Pancreas (tissue), 10 donors: ENCODE measurements around the gene NGLY1. TPM values are rescaled to one million over a fixed set of nuclear protein-coding genes. Genes with fewer than 3 reads are reported as not detected.

Source experiments
- ATAC-seq, 4 donors: fragments of 200-7000 bp; cut with Tn5 transposase; one replicate each; pipeline versions ENCODE4 v1.8.0 to v1.9.1; 2020; ENCODE audit warnings: mild to moderate bottlenecking in 4 of 4, moderate library complexity in 4 of 4
- DNase-seq, 6 donors: peaks; one replicate each; pipeline ENCODE4 v3.0.0-alpha.2; 2020
- FAIRE-seq: peaks from 2 replicates; lab custom pipeline; 2012; peaks lifted over from hg19 to GRCh38; lab: Jason Lieb, UNC
- H3K27ac ChIP-seq, 4 donors: fragments of 200-600 bp; sonication (generic); 1 replicate in 3 of 4; 2 replicates in 1 of 4; pipeline versions ENCODE4 v1.5.0 to v1.8.0; 2020
- H3K27me3 ChIP-seq, 4 donors: fragments of 200-600 bp; one replicate each; pipeline ENCODE4 v1.8.0; 2021
- H3K36me3 ChIP-seq, 3 donors: fragments of 200-600 bp; sonication (generic) in 1 of 3; one replicate each; pipeline versions ENCODE4 v1.5.0 to v1.8.0; 2020 to 2021
- H3K4me1 ChIP-seq, 3 donors: fragments of 200-600 bp; one replicate each; pipeline ENCODE4 v1.8.0; 2021
- H3K4me3 ChIP-seq, 4 donors: fragments of 200-600 bp; sonication (generic) in 2 of 4; one replicate each; pipeline versions ENCODE4 v1.5.0 to v1.8.0; 2020 to 2021
- H3K9me3 ChIP-seq, 4 donors: fragments of 200-600 bp; one replicate each; pipeline ENCODE4 v1.8.0; 2021
- WGBS, 2 donors: extraction: QIAGEN DNeasy Blood & Tissue Kit; methylation state at CpG; one replicate each; pipeline ENCODE4 v1.1.7; 2013; 5-methylcytosine and 5-hydroxymethylcytosine counted together
- intact Hi-C, 3 donors: fragments of 100-400 bp; cut with DNase I; formaldehyde crosslinking; loops; one replicate each; pipeline versions ENCODE4 v1.11.1 to v1.14.2; 2022
- polyA plus RNA-seq, 2 donors: library from polyadenylated mRNA; stranded (reverse); fragments of 200-250 nt; gene quantifications; one replicate each; pipeline ENCODE4 v1.2.3, GENCODE V29; 2013
- total RNA-seq, 6 donors: library from RNA; stranded (reverse); fragmentation: NEBNext Ultra II Directional in 4 of 6; extraction: Animal tissue kit (Norgen Biotek cat#: 25700) in 4 of 6; gene quantifications; one replicate each; pipeline versions ENCODE4 v1.2.1 to v1.2.4, GENCODE V29; 2021 to 2023
- TF ChIP-seq, protein P1 (sequence below), 4 donors: fragments of 200-600 bp; sonication (generic) in 3 of 4; IDR thresholded peaks; one replicate each; pipeline versions ENCODE4 v1.5.0 to v1.8.0; 2021; ENCODE audit warnings: antibody characterized with exemption in 4 of 4
- donor health status: healthy with polysubstance abuse.
- donor health status: DM: no; HTN: no; CAD: no; lungs with moderate emphysema.
- donor health status: DM: no; HTN: no; CAD: no.
- donor health status: control.
- donor health status: control.
- donor health status: Bipolar disorder and iron deficiency.
- donor health status: DM: yes; HTN: yes; CAD: no.
- donor health status: DM: no; HTN: no; CAD: no.
- donor health status: DM: no; HTN: no; CAD: no.
- donor health status: DM: yes; HTN: yes; CAD: no.

The NGLY1 gene
- total and polyA plus RNA-seq, 8 donors: 14.0 to 22.6 (median 21.9) TPM

DNA sequence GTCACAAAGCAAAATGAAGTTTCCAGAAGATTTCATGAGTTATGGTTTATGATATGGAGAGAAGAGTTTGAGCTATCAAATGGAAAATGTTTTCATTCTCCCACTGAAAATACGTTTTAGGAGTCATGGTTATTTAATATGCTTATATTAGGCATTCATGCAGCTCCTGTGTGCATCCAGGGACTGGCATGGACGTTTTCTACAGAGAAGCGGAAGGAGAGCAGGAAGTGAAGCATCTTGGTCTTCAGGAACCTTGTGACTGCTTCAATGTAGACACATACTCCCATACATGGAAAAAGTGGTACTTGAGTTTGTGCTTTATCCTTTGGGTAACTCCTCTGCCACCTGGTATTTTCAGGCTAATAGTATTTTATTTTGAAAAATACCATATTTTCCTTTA lies 75.2 kb downstream of the NGLY1 start:
- Histone ChIP-seq H3K4me3 (no peak overlapping the region), H3K36me3 (no peaks in the 10 kb centered on the region), H3K27me3 (no peaks in the 10 kb centered on the region), H3K4me1 (no peaks in the 10 kb centered on the region), H3K27ac (no peak overlapping the region), H3K9me3 (no peaks in the 10 kb centered on the region)
- 50 to 52% methylated on average over 3 of the region's 3 CpGs for WGBS, 2 donors
- DNase-seq (no peak), ATAC-seq (no peak), FAIRE-seq (no peak)
- intact Hi-C loops: no loop called here
- TF ChIP-seq, protein P1, sequence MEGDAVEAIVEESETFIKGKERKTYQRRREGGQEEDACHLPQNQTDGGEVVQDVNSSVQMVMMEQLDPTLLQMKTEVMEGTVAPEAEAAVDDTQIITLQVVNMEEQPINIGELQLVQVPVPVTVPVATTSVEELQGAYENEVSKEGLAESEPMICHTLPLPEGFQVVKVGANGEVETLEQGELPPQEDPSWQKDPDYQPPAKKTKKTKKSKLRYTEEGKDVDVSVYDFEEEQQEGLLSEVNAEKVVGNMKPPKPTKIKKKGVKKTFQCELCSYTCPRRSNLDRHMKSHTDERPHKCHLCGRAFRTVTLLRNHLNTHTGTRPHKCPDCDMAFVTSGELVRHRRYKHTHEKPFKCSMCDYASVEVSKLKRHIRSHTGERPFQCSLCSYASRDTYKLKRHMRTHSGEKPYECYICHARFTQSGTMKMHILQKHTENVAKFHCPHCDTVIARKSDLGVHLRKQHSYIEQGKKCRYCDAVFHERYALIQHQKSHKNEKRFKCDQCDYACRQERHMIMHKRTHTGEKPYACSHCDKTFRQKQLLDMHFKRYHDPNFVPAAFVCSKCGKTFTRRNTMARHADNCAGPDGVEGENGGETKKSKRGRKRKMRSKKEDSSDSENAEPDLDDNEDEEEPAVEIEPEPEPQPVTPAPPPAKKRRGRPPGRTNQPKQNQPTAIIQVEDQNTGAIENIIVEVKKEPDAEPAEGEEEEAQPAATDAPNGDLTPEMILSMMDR (IDR thresholded peaks at IDR 0.05): no peak

DNA sequence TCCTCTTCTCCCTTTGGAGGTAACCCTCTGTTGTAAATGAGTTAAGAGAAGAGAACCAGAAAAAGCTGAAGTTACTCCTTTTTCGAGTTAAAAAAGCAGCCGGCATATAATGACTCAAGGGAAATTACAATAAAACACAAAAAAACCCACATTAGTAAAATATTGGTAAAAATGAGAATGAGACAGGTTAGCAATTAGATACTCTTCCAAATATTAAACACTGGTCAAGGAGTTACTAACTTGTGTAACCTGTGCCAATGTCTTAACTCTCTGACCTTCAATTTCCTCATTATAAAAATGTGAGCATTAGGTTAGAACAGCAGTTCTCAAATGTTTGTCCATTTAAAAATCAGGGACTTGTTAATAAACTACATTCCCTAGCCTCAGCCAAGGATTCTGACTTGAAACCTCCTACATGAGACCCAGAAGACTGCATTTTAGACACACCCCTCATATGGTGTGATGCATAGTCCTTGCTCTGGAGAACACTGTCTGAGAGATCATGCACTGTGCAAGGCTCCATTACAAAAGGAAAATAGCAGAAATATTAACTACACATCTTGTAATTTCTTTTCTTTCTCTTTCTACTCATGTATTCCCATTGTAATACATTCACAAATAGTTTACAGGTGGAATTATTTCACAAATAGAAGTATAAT lies 75.8 kb downstream of the NGLY1 start:
- intact Hi-C loops: no loop called here
- Histone ChIP-seq H3K4me3 (no peak overlapping the region), H3K27me3 (no peaks in the 10 kb centered on the region), H3K36me3 (no peaks in the 10 kb centered on the region), H3K4me1 (no peaks in the 10 kb centered on the region), H3K27ac (no peak overlapping the region), H3K9me3 (no peaks in the 10 kb centered on the region)
- DNase-seq: no peak
- WGBS, 2 donors: 89 to 92% methylated on average over 2 of the region's 2 CpGs
- no peak for ATAC-seq
- no peak for FAIRE-seq
- TF ChIP-seq, protein P1 (IDR thresholded peaks at IDR 0.05): no peak

DNA sequence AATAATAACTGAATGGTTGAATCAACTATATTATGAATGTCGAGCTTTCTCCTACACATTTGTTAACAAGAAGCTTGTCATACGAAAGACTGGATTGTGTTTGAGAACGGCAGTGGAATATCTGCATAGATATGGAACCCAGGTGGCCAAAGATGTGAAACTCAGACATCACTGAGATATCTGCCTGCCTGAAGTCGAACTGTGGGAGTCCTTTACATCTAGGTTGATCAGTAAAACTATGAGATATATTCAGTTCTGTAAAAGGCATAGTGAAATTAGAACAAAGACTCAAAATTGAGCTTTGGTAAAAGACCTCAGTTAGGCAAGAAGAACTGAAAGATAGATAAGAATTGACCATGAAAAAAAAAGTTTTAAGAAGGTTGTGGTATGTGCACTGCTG lies 77.0 kb downstream of the NGLY1 start:
- TF ChIP-seq, protein P1 (IDR thresholded peaks at IDR 0.05): no peak
- Histone ChIP-seq H3K4me1 (no peaks in the 10 kb centered on the region), H3K4me3 (no peak overlapping the region), H3K36me3 (no peaks in the 10 kb centered on the region), H3K27ac (no peak overlapping the region), H3K27me3 (no peaks in the 10 kb centered on the region), H3K9me3 (no peaks in the 10 kb centered on the region)
- DNase-seq: no peak
- 43 to 59% methylated on average over 4 of the region's 4 CpGs for WGBS, 2 donors
- intact Hi-C loops: no loop called here
- ATAC-seq: no peak
- FAIRE-seq: no peak

DNA sequence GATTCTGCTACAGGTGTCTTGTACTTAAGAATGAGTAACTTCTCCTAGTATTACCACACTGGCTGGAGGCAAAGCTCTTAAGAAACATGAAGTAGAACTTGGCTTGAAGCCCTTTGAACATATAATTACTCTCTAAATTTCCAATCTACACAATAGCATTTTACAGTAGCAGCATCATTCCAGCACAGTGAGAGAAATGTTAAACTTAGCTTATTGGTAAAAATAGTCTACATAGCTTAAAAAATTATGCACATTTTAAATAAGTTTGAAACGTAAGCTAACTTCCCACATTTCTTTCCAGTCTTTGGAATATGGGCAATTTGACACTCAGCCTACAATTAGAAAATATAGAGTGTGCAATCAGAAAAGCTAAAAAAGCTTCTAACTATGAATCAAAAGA lies 85.7 kb downstream of the NGLY1 start:
- H3K27me3 ChIP-seq: no peaks in the 10 kb centered on the region
- no peak overlapping the region for H3K27ac ChIP-seq
- no peaks in the 10 kb centered on the region for H3K4me1 ChIP-seq
- intact Hi-C loops: no loop called here
- no peaks in the 10 kb centered on the region for H3K9me3 ChIP-seq
- TF ChIP-seq, protein P1 (IDR thresholded peaks at IDR 0.05): no peak
- no peak overlapping the region for H3K4me3 ChIP-seq
- no peak for ATAC-seq
- no peak for FAIRE-seq
- 37 to 55% methylated on average over 1 of the region's 1 CpG for WGBS, 2 donors
- DNase-seq: no peak
- no peaks in the 10 kb centered on the region for H3K36me3 ChIP-seq

DNA sequence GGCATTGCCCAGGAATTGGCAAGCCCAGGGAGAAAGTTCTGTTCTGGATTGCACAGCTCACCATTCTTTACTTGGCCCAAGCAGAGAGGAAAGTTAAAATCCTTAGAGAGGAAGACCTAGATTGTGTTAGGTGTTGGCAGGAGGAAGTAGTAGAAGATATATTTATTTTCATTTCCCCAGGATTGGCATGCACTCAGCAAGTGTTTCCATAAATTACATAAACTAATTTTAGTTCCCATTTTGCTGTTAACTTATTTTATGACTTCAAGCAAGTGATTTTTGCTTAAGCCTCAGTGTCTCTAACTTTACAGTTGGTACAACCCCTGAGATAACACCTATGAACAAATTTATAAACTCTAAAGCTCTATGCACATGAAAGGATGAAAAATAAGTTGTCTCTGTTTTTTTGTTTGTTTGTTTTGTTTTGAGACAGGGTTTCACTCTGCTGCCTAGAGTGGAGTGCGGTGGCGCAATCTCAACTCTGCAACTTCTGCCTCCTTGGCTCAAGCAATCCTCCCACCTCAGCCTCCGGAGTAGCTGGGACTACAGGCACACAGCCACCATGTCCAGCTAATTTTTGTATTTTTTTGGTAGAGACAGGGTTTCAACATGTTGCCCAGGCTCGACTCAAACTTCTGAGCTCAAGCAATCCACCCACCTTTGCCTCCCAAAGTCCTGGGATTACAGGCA lies 87.4 kb downstream of the NGLY1 start:
- ATAC-seq (no peak), DNase-seq (no peak), FAIRE-seq (no peak)
- Histone ChIP-seq H3K9me3 (no peaks in the 10 kb centered on the region), H3K27me3 (no peaks in the 10 kb centered on the region), H3K27ac (no peak overlapping the region), H3K36me3 (no peaks in the 10 kb centered on the region), H3K4me1 (no peaks in the 10 kb centered on the region), H3K4me3 (no peak overlapping the region)
- WGBS, 2 donors: 81 to 91% methylated on average over 4 of the region's 4 CpGs
- intact Hi-C loops: no loop called here
- TF ChIP-seq, protein P1 (IDR thresholded peaks at IDR 0.05): no peak
